Head of caudate nucleus (tissue), 42 donors: ENCODE results near the gene MCTP1.

Source experiments
- DNase-seq, 42 donors: peaks; one replicate each; pipeline versions ENCODE4 v3.0.0 to v3.0.0-alpha.2; 2020 to 2021; ENCODE audit warnings: mixed read lengths in 7 of 42
- intact Hi-C: fragments of 100-400 bp; cut with DNase I; formaldehyde crosslinking; loops from one replicate; pipeline ENCODE4 v1.15.0; 2022

The MCTP1 gene

DNA sequence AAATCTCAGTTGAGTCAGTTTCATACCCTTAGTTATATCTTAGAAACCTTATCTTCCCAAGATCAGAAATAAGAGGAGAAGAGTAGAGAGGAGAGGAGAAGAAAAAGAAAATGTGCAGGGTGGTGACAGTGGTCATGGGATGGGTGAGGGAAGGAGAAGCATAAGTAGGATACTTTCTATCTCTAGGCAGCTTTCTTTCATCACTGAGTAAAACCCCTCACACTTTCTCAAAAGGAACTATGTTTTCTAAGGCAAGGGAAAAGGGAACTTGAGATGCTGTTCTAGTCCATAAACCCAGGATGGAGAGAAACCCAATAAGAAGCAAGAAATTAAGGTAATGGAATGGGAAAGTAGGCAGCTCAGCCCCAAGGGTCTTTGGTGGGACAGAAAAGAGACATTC, 225.3 kb downstream of the MCTP1 start:
- intact Hi-C loops, result no loop called here
- DNase-seq, result no peak

GRCh38 chr5:95057615-95058014, 227.3 kb downstream of the MCTP1 start:
- intact Hi-C loops, result no loop called here
- no peak for DNase-seq

- intact Hi-C loops, result no loop called here
- no peak for DNase-seq
Observed at GRCh38 chr5:95053253-95053652, 231.6 kb downstream of the MCTP1 start.

GRCh38 chr5:95050708-95051107, 234.2 kb downstream of the MCTP1 start:
- intact Hi-C loops, result no loop called here
- no peak for DNase-seq

- intact Hi-C loops, result no loop called here
- no peak for DNase-seq
Observed at GRCh38 chr5:95048628-95049027, 236.3 kb downstream of the MCTP1 start.

DNA sequence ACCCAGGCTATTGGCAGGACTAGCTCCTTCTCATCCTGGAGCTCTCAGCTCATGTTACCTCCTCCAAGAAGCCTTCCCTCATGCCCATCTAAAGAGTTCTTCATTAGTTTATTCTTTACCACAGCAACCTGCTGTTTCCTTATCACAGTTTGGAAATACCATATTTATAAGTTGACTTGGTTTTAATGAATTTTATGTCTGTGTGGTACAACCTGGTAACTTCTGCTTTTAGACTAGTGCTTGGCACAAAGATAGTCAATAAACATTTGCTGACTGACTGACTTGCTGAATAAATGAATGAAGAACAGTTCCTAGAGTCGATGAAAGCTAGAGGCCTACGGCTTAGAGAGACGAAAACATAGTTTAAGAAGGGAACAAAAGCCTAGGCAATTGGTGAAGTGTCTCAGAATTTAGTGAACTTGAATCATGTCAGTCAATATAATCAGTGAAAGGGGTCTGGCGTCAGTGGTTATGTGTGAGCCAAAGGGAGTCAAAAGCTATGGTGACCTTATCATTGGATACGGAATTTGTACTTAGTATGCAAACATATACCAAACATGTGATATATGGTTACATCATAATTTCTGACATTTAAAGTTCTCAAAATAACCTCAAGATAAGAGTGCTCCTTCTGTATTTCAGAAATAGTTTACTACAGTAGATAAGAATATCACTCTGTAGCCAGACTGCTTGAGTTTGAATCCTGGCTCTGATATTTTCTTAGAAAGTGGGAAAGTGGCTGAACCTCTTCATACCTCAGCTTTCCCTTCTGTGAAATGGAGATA, 239.5 kb downstream of the MCTP1 start:
- intact Hi-C loops, result no loop called here
- DNase-seq, result no peak

GRCh38 chr5:95044096-95044495, 240.8 kb downstream of the MCTP1 start:
- intact Hi-C loops, result no loop called here
- no peak for DNase-seq

GRCh38 chr5:95043648-95044047, 241.2 kb downstream of the MCTP1 start:
- intact Hi-C loops, result no loop called here
- DNase-seq, result no peak

GRCh38 chr5:95043234-95043633, 241.7 kb downstream of the MCTP1 start:
- no peak for DNase-seq
- intact Hi-C loops, result no loop called here

- intact Hi-C loops, result no loop called here
- no peak for DNase-seq
Observed at GRCh38 chr5:95042037-95042436, 242.9 kb downstream of the MCTP1 start.

DNA sequence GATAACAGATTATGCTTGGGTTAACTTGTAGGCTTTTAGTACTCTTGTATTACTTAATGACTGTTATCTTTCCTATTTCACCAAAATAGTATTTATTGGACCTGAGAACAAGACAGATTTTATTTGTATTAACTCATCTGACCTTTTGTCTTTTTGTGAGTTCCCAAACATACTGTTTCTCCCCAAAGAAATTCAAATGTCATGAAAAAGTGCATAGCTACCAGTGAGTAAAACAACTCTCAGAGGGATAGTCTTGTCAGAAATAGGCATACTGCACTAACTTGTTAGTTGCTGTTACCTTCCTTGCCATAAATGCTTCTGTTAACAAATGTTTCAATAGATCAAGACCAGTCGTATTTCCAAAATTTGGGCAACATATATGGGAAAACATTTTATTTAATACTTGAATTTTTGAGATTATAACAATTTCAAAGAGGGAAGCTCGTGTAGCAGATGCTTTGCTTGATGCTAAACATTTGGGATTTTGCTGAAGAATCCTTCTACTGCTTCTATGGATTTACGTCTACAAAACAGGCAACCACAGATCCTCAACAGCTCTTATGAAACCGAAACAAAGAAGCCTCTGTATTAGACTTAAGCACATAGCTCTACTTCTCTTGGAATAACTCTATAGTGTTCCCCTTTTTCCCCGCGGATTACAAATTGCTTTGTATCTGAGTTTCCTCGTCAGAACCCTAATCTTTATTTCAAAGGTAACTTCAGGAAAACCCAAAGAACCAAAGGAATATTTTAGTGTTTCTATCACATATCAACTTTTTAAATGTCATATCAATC, 248.8 kb downstream of the MCTP1 start:
- intact Hi-C loops, result no loop called here

DNA sequence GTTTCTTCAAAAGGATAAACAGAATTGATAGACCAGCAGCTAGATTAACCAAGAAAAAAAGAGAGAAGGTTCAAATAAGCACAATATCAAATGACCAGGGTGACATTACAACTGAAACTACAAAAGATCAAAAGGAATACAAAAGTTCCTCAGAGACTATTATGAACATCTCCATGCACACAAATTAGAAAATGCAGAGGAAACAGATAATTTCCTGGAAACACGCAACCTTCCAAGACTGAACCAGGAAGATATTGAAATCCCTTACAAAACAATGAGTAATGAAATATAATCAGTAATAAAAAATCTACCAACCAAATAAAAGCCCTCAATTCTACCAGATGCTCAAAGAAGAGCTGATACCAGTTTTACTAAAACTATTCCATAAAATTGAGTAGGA, 252.1 kb downstream of the MCTP1 start:
- intact Hi-C loops, result no loop called here
- no peak for DNase-seq

More for the DNA sequence above, 248.8 kb downstream of the MCTP1 start:
- no peak for DNase-seq

DNA sequence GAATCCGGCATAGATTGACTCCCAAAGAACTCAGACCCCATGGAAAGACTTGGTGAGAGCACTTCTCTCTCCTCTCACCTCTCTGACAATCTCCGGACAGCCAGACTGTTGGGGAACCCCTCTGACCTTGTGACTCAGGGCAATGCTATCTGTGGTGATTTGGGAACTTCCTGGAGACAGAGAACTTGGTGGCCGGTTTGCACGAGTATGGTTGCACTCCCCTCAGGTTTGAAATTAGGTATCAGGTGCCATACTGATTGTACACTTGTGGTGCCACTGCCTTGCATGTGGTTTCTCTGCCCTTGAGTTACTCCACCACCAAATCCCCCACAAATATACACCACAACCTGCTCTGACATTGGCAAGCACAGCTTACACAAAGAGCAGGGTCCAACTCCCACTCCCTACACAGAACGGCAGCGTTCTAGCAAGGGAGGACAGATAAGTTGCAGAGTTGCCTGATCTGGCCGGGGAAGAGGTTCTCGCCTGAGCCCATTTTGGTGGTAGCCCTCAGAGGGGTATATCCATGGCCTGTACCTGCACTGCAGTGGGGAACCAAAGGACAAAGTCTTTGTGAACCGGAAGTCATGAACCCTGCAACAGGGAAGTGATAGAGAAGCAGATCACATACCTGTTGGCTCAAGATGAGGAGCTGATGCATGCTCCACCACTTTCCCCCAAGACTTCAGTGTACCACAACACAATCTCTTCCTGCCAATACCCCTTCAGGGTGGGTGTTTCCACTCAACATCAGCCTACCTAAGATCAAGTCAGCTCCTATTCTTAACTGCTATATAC, 255.1 kb downstream of the MCTP1 start:
- no peak for DNase-seq
- intact Hi-C loops, result no loop called here

GRCh38 chr5:95027775-95028174, 257.1 kb downstream of the MCTP1 start:
- no peak for DNase-seq
- intact Hi-C loops, result no loop called here

GRCh38 chr5:95027151-95027721, 257.7 kb downstream of the MCTP1 start:
- DNase-seq, result no peak
- intact Hi-C loops, result no loop called here

- intact Hi-C loops, result no loop called here
- no peak for DNase-seq
Observed at GRCh38 chr5:95026718-95027117, 258.2 kb downstream of the MCTP1 start.

DNA sequence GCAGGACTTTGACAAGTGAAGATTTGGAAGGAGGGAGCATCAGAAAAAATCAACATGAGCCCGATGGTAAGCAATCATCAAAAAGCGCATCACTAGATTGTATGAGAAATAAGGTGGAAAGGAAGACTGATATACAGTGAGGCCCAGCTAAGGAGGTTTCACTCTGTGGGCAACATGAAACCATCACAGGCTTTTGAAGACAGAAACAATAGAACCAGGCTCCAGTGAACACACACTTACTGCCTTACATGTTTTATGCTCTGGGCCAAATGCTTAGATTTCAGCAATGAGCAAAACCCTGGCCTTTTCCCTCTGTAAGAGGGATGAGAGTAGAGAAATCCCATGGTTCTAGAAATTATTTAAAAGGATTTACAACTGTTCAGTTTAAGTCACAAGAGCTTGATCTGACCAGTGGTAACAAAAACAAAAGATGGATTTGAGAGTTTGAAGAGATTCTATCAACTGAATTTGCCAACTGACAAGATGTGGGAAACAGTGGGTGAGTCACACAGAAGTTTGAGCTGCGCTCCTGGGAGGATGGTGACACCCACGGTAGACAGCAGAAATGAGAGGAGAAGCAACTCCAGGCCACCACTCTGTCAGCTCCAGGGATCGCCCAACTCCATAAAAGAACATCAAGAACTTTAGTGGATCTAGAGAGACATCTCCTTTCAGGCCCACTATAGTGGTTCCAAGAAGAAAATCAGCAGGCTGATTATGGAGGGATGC, 261.8 kb downstream of the MCTP1 start:
- peak in 40 of 42 donors; percentile 22 to 83 (median 56) for DNase-seq
- intact Hi-C loops, result no loop called here

GRCh38 chr5:95020345-95020744, 264.5 kb downstream of the MCTP1 start:
- intact Hi-C loops, result no loop called here
- DNase-seq, result no peak

- intact Hi-C loops, result no loop called here
- DNase-seq, result no peak
Observed at GRCh38 chr5:95018946-95019345, 265.9 kb downstream of the MCTP1 start.
